ENCODE measurements around the gene TACC2. TPM values are rescaled to one million over a fixed set of nuclear protein-coding genes. Genes with fewer than 3 reads are reported as not detected.

The TACC2 gene
- total RNA-seq, 1 experiment from 2014 or later = 5.5 TPM

- in situ Hi-C loops (cut with HindIII; ENCODE audit: low sequenced_read_pairs) = no loop called here
- no peak for DNase-seq (ENCODE audit: low spot score)
Observed at GRCh38 chr10:122287570-122287969, 298.6 kb downstream of the TACC2 start.

- DNase-seq (ENCODE audit: low spot score) = no peak
- in situ Hi-C loops (cut with HindIII; ENCODE audit: low sequenced_read_pairs) = no loop called here
Observed at GRCh38 chr10:122288262-122288661, 299.3 kb downstream of the TACC2 start.

GRCh38 chr10:122288917-122289316 is 300.0 kb downstream of the TACC2 start:
- in situ Hi-C loops (cut with HindIII; ENCODE audit: low sequenced_read_pairs) = no loop called here

GRCh38 chr10:122290334-122290733 is 301.4 kb downstream of the TACC2 start:
- DNase-seq (ENCODE audit: low spot score) = no peak
- in situ Hi-C loops (cut with HindIII; ENCODE audit: low sequenced_read_pairs) = no loop called here

More at GRCh38 chr10:122288917-122289316, 300.0 kb downstream of the TACC2 start:
- no peak for DNase-seq (ENCODE audit: low spot score)

- DNase-seq (ENCODE audit: low spot score) = no peak
- in situ Hi-C loops (cut with HindIII; ENCODE audit: low sequenced_read_pairs) = no loop called here
Observed at GRCh38 chr10:122290833-122291532, 302.0 kb downstream of the TACC2 start.

GRCh38 chr10:122291739-122292138 is 302.8 kb downstream of the TACC2 start:
- no peak for DNase-seq (ENCODE audit: low spot score)
- in situ Hi-C loops (cut with HindIII; ENCODE audit: low sequenced_read_pairs) = no loop called here

- in situ Hi-C loops (cut with HindIII; ENCODE audit: low sequenced_read_pairs) = no loop called here
- DNase-seq (ENCODE audit: low spot score) = no peak
Observed at GRCh38 chr10:122292376-122292775, 303.4 kb downstream of the TACC2 start.

GRCh38 chr10:122293156-122293960 is 304.4 kb downstream of the TACC2 start:
- DNase-seq (ENCODE audit: low spot score) = no peak
- in situ Hi-C loops (cut with HindIII; ENCODE audit: low sequenced_read_pairs) = no loop called here

- in situ Hi-C loops (cut with HindIII; ENCODE audit: low sequenced_read_pairs) = no loop called here
- DNase-seq (ENCODE audit: low spot score) = no peak
Observed at GRCh38 chr10:122293961-122294380, 305.0 kb downstream of the TACC2 start.

- DNase-seq (ENCODE audit: low spot score) = no peak
- in situ Hi-C loops (cut with HindIII; ENCODE audit: low sequenced_read_pairs) = no loop called here
Observed at GRCh38 chr10:122294511-122295450, 305.8 kb downstream of the TACC2 start.

GRCh38 chr10:122295451-122295809 is 306.5 kb downstream of the TACC2 start:
- DNase-seq (ENCODE audit: low spot score) = no peak
- in situ Hi-C loops (cut with HindIII; ENCODE audit: low sequenced_read_pairs) = no loop called here

- in situ Hi-C loops (cut with HindIII; ENCODE audit: low sequenced_read_pairs) = no loop called here
- DNase-seq (ENCODE audit: low spot score) = no peak
Observed at GRCh38 chr10:122296363-122297120, 307.6 kb downstream of the TACC2 start.

GRCh38 chr10:122297583-122297982 is 308.6 kb downstream of the TACC2 start:
- DNase-seq (ENCODE audit: low spot score) = no peak
- in situ Hi-C loops (cut with HindIII; ENCODE audit: low sequenced_read_pairs) = no loop called here

GRCh38 chr10:122298206-122298597 is 309.2 kb downstream of the TACC2 start:
- in situ Hi-C loops (cut with HindIII; ENCODE audit: low sequenced_read_pairs) = no loop called here

GRCh38 chr10:122298598-122299301 is 309.8 kb downstream of the TACC2 start:
- in situ Hi-C loops (cut with HindIII; ENCODE audit: low sequenced_read_pairs) = no loop called here
- DNase-seq (ENCODE audit: low spot score) = peak; percentile 67

More at GRCh38 chr10:122298206-122298597, 309.2 kb downstream of the TACC2 start:
- DNase-seq (ENCODE audit: low spot score) = no peak

- DNase-seq (ENCODE audit: low spot score) = no peak
- in situ Hi-C loops (cut with HindIII; ENCODE audit: low sequenced_read_pairs) = no loop called here
Observed at GRCh38 chr10:122299423-122300075, 310.6 kb downstream of the TACC2 start.

- no peak for DNase-seq (ENCODE audit: low spot score)
- in situ Hi-C loops (cut with HindIII; ENCODE audit: low sequenced_read_pairs) = no loop called here
Observed at GRCh38 chr10:122301055-122301810, 312.3 kb downstream of the TACC2 start.
